Immature natural killer cell (primary cell): ENCODE results near the gene ZXDC. TPM values are rescaled to one million over a fixed set of nuclear protein-coding genes. Genes with fewer than 3 reads are reported as not detected.

ENCODE experiments used
- DNase-seq, 3 donors: peaks; one replicate each; pipeline ENCODE4 v3.0.0; 2022; ENCODE audit warnings: mixed read lengths in 1 of 3
- H3K27ac Mint-ChIP-seq, 6 donors: one replicate each; pipeline ENCODE4 v1.8.0; 2020; ENCODE audit warnings: mixed read lengths in 6 of 6, mild to moderate bottlenecking in 5 of 6, inconsistent platforms in 4 of 6, moderate library complexity in 3 of 6
- H3K27me3 Mint-ChIP-seq, 3 donors: one replicate each; pipeline ENCODE4 v1.8.0; 2020 to 2021; ENCODE audit warnings: low read depth in 3 of 3, mild to moderate bottlenecking in 3 of 3, mixed read lengths in 3 of 3, moderate library complexity in 3 of 3, inconsistent platforms in 1 of 3
- H3K36me3 Mint-ChIP-seq, 3 donors: one replicate each; pipeline ENCODE4 v1.8.0; 2020; ENCODE audit warnings: mixed read lengths in 3 of 3, inconsistent platforms in 2 of 3, mild to moderate bottlenecking in 2 of 3
- H3K4me1 Mint-ChIP-seq, 2 donors: one replicate each; pipeline ENCODE4 v1.8.0; 2020; ENCODE audit warnings: inconsistent platforms in 2 of 2, mild to moderate bottlenecking in 2 of 2, mixed read lengths in 2 of 2, moderate library complexity in 1 of 2
- H3K4me3 Mint-ChIP-seq, 5 donors: one replicate each; pipeline ENCODE4 v1.8.0; 2020; ENCODE audit warnings: mild to moderate bottlenecking in 5 of 5, mixed read lengths in 5 of 5, inconsistent platforms in 3 of 5, moderate library complexity in 3 of 5
- H3K9me3 Mint-ChIP-seq, 6 donors: one replicate each; pipeline ENCODE4 v1.8.0; 2020; ENCODE audit warnings: mild to moderate bottlenecking in 6 of 6, mixed read lengths in 6 of 6, inconsistent platforms in 4 of 6, moderate library complexity in 3 of 6
- polyA plus RNA-seq, 3 donors: library from polyadenylated mRNA; unstranded; fragments of 300-500 nt; fragmentation: Illumina TruSeq; gene quantifications; one replicate each; pipeline ENCODE4 v1.2.3, GENCODE V29; 2021

Gene ZXDC
- polyA plus RNA-seq, 3 donors from 2014 or later, result 9.6 to 17.2 (median 11.8) TPM

- H3K4me3 Mint-ChIP-seq, result no peak overlapping the region
- no peak for DNase-seq
- H3K27ac Mint-ChIP-seq, result no peak overlapping the region
- H3K36me3 Mint-ChIP-seq, result peaks cover 0 to 18% (median 0%) of the 10 kb centered on the region in 3 donors
- H3K27me3 Mint-ChIP-seq, result no peaks in the 10 kb centered on the region
- H3K4me1 Mint-ChIP-seq, result peaks cover 0 to 6% of the 10 kb centered on the region in 2 donors
- H3K9me3 Mint-ChIP-seq, result no peaks in the 10 kb centered on the region
Measured at GRCh38 chr3:126446301-126446700, 29.4 kb downstream of the ZXDC start.

GRCh38 chr3:126445506-126445905 lies 30.2 kb downstream of the ZXDC start:
- H3K36me3 Mint-ChIP-seq, result peaks cover 0 to 11% (median 0%) of the 10 kb centered on the region in 3 donors
- H3K27me3 Mint-ChIP-seq, result no peaks in the 10 kb centered on the region
- no peak overlapping the region for H3K4me3 Mint-ChIP-seq
- peaks cover 0 to 5% of the 10 kb centered on the region in 2 donors for H3K4me1 Mint-ChIP-seq
- H3K9me3 Mint-ChIP-seq, result no peaks in the 10 kb centered on the region
- no peak for DNase-seq
- no peak overlapping the region for H3K27ac Mint-ChIP-seq

- DNase-seq, result no peak
- Mint-ChIP-seq H3K9me3 (no peaks in the 10 kb centered on the region), H3K27ac (peak overlapping the region in 1 of 6 donors; percentile 71), H3K36me3 (peaks cover 0 to 20% (median under 1%) of the 10 kb centered on the region in 3 donors), H3K4me1 (peaks cover 0 to 5% of the 10 kb centered on the region in 2 donors), H3K27me3 (peaks cover 0 to 2% (median 0%) of the 10 kb centered on the region in 3 donors), H3K4me3 (no peak overlapping the region)
Measured at GRCh38 chr3:126442856-126443242, 32.8 kb downstream of the ZXDC start.

GRCh38 chr3:126442094-126442855 lies 33.4 kb downstream of the ZXDC start:
- Mint-ChIP-seq H3K4me1 (peaks cover 0 to 5% of the 10 kb centered on the region in 2 donors), H3K4me3 (no peak overlapping the region), H3K27ac (no peak overlapping the region), H3K9me3 (no peaks in the 10 kb centered on the region), H3K27me3 (peaks cover 0 to 2% (median 0%) of the 10 kb centered on the region in 3 donors), H3K36me3 (peaks cover 5 to 26% (median 6%) of the 10 kb centered on the region in 3 donors)
- DNase-seq, result no peak

GRCh38 chr3:126441256-126441880 lies 34.3 kb downstream of the ZXDC start:
- H3K27me3 Mint-ChIP-seq, result peaks cover 0 to 2% (median 0%) of the 10 kb centered on the region in 3 donors
- no peak for DNase-seq
- H3K4me1 Mint-ChIP-seq, result peaks cover 0 to 5% of the 10 kb centered on the region in 2 donors
- peaks cover 8 to 33% (median 9%) of the 10 kb centered on the region in 3 donors for H3K36me3 Mint-ChIP-seq
- no peaks in the 10 kb centered on the region for H3K9me3 Mint-ChIP-seq
- H3K27ac Mint-ChIP-seq, result no peak overlapping the region
- H3K4me3 Mint-ChIP-seq, result no peak overlapping the region

GRCh38 chr3:126440709-126440995 lies 35.0 kb downstream of the ZXDC start:
- Mint-ChIP-seq H3K4me3 (no peak overlapping the region), H3K4me1 (peaks cover 0 to 5% of the 10 kb centered on the region in 2 donors), H3K27ac (no peak overlapping the region)

GRCh38 chr3:126439968-126440708 lies 35.6 kb downstream of the ZXDC start:
- H3K27me3 Mint-ChIP-seq, result peaks cover 0 to 2% (median 0%) of the 10 kb centered on the region in 3 donors
- DNase-seq, result no peak
- peaks cover 0 to 5% of the 10 kb centered on the region in 2 donors for H3K4me1 Mint-ChIP-seq
- no peaks in the 10 kb centered on the region for H3K9me3 Mint-ChIP-seq
- peaks cover 8 to 33% (median 9%) of the 10 kb centered on the region in 3 donors for H3K36me3 Mint-ChIP-seq
- peak overlapping the region in 1 of 6 donors; percentile 36 for H3K27ac Mint-ChIP-seq
- H3K4me3 Mint-ChIP-seq, result no peak overlapping the region

More at GRCh38 chr3:126440709-126440995, 35.0 kb downstream of the ZXDC start:
- Mint-ChIP-seq H3K9me3 (no peaks in the 10 kb centered on the region), H3K36me3 (peaks cover 8 to 33% (median 9%) of the 10 kb centered on the region in 3 donors), H3K27me3 (peaks cover 0 to 2% (median 0%) of the 10 kb centered on the region in 3 donors)
- DNase-seq, result no peak

- no peak for DNase-seq
- peak overlapping the region in 1 of 6 donors; percentile 34 for H3K27ac Mint-ChIP-seq
- no peak overlapping the region for H3K4me3 Mint-ChIP-seq
- peaks cover 10 to 33% (median 11%) of the 10 kb centered on the region in 3 donors for H3K36me3 Mint-ChIP-seq
- H3K9me3 Mint-ChIP-seq, result no peaks in the 10 kb centered on the region
- peaks cover 0 to 3% (median 0%) of the 10 kb centered on the region in 3 donors for H3K27me3 Mint-ChIP-seq
- H3K4me1 Mint-ChIP-seq, result peaks cover 0 to 5% of the 10 kb centered on the region in 2 donors
Measured at GRCh38 chr3:126439346-126439967, 36.2 kb downstream of the ZXDC start.

GRCh38 chr3:126438746-126439145 lies 36.9 kb downstream of the ZXDC start:
- no peak overlapping the region for H3K27ac Mint-ChIP-seq
- H3K4me3 Mint-ChIP-seq, result no peak overlapping the region
- peaks cover 0 to 5% of the 10 kb centered on the region in 2 donors for H3K4me1 Mint-ChIP-seq
- H3K27me3 Mint-ChIP-seq, result peaks cover 0 to 5% (median 0%) of the 10 kb centered on the region in 3 donors
- DNase-seq, result no peak
- peaks cover 12 to 33% (median 13%) of the 10 kb centered on the region in 3 donors for H3K36me3 Mint-ChIP-seq
- H3K9me3 Mint-ChIP-seq, result no peaks in the 10 kb centered on the region

- Mint-ChIP-seq H3K27me3 (peaks cover 0 to 5% (median 0%) of the 10 kb centered on the region in 3 donors), H3K27ac (no peak overlapping the region), H3K4me1 (peaks cover 0 to 3% of the 10 kb centered on the region in 2 donors), H3K4me3 (no peak overlapping the region), H3K9me3 (no peaks in the 10 kb centered on the region), H3K36me3 (peaks cover 12 to 32% (median 13%) of the 10 kb centered on the region in 3 donors)
- no peak for DNase-seq
Measured at GRCh38 chr3:126438186-126438585, 37.5 kb downstream of the ZXDC start.

- no peaks in the 10 kb centered on the region for H3K9me3 Mint-ChIP-seq
- H3K4me3 Mint-ChIP-seq, result no peak overlapping the region
- H3K36me3 Mint-ChIP-seq, result peaks cover 13 to 34% (median 17%) of the 10 kb centered on the region in 3 donors
- H3K4me1 Mint-ChIP-seq, result no peaks in the 10 kb centered on the region
- peaks cover 0 to 5% (median 0%) of the 10 kb centered on the region in 3 donors for H3K27me3 Mint-ChIP-seq
- H3K27ac Mint-ChIP-seq, result no peak overlapping the region
- no peak for DNase-seq
Measured at GRCh38 chr3:126436826-126437717, 38.6 kb downstream of the ZXDC start.

GRCh38 chr3:126435456-126436315 lies 40.0 kb downstream of the ZXDC start:
- no peak overlapping the region for H3K4me3 Mint-ChIP-seq
- no peak for DNase-seq
- H3K4me1 Mint-ChIP-seq, result no peaks in the 10 kb centered on the region
- no peaks in the 10 kb centered on the region for H3K9me3 Mint-ChIP-seq
- no peak overlapping the region for H3K27ac Mint-ChIP-seq
- H3K36me3 Mint-ChIP-seq, result peaks cover 13 to 34% (median 17%) of the 10 kb centered on the region in 3 donors
- peaks cover 0 to 5% (median 0%) of the 10 kb centered on the region in 3 donors for H3K27me3 Mint-ChIP-seq
